AG09319 (cell line): ENCODE data around the gene RAD50.

Source experiments
- DNase-seq: peaks from one replicate; pipeline ENCODE4 v3.0.0-alpha.2; 2010; ENCODE audit warnings: low read depth; ENCODE audit errors: extremely low read depth
- TF ChIP-seq, protein P1 (sequence below): IDR thresholded peaks from 2 replicates; pipeline ENCODE4 v1.5.1; 2011; ENCODE audit warnings: low read depth, mild to moderate bottlenecking, inconsistent platforms, low read length, moderate library complexity

The RAD50 gene

DNA sequence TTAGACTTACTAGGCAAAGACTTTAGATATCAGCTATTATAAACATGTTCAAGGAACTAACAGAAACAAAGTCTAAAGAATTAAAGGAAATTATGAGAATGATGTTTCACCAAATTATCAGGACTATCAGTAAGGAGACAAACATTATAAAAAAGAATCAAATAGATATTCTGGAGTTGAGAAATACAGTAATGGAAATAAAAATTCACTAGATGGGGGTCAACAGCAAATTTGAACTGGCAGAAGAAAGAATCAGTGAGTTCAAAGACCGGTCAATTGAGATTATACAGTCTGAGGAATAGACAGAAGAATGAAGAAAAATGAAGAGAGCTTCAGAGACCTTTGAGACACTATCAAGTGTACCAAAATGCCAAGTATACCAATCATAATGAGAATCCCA lies 91.6 kb downstream of the RAD50 start:
- DNase-seq: no peak
- TF ChIP-seq, protein P1, sequence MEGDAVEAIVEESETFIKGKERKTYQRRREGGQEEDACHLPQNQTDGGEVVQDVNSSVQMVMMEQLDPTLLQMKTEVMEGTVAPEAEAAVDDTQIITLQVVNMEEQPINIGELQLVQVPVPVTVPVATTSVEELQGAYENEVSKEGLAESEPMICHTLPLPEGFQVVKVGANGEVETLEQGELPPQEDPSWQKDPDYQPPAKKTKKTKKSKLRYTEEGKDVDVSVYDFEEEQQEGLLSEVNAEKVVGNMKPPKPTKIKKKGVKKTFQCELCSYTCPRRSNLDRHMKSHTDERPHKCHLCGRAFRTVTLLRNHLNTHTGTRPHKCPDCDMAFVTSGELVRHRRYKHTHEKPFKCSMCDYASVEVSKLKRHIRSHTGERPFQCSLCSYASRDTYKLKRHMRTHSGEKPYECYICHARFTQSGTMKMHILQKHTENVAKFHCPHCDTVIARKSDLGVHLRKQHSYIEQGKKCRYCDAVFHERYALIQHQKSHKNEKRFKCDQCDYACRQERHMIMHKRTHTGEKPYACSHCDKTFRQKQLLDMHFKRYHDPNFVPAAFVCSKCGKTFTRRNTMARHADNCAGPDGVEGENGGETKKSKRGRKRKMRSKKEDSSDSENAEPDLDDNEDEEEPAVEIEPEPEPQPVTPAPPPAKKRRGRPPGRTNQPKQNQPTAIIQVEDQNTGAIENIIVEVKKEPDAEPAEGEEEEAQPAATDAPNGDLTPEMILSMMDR: no peak

DNA sequence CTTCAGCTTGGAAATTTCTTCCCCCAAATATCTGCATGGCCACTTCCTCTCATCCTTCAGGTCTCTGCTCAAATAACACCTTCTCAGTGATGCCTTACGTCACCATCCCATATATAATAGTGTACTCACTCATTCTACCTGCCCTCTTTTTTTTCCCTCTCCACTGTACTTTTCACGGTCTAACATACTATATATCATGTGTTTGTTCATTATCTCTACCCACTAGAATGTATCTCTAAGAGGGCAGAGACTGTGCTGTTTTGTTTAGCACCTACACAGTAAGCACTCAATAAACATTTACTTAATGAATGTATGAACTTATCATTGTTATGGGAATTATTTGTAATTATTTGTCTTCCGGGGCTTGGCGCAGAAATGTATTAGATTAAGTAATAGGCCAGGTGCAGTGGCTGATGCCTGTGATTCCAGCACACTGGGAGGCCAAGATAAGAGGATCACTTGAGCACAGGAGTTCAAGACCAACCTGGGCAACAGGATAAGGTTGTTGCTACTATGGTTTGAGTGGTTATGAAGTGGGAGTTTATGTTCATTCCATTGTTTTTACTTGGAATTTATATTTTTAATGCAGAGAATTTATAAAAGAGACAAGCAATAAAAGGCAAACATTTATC lies 95.2 kb downstream of the RAD50 start:
- no peak for DNase-seq
- TF ChIP-seq, protein P1: no peak

DNA sequence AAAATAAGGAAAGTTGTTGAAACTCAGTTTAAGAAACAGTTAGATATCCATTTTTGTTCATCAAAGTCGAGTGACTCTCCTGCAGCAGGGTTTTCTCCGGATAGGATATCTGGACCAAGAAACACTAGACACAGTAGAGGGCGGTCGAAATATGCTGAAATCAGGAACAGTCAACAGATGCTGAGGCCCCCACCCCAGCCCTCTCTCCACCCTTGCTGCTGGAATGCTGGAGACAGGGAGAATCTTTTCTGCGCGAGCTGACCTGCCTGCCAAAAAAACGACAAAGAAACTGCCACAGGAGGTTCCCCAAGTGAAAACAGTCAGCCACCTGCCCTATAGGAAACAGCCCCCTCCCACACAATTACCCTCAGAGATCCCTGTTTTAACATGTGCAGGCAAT lies 96.9 kb downstream of the RAD50 start:
- DNase-seq: no peak
- TF ChIP-seq, protein P1: no peak; the same call in 1 of the 2 replicates

DNA sequence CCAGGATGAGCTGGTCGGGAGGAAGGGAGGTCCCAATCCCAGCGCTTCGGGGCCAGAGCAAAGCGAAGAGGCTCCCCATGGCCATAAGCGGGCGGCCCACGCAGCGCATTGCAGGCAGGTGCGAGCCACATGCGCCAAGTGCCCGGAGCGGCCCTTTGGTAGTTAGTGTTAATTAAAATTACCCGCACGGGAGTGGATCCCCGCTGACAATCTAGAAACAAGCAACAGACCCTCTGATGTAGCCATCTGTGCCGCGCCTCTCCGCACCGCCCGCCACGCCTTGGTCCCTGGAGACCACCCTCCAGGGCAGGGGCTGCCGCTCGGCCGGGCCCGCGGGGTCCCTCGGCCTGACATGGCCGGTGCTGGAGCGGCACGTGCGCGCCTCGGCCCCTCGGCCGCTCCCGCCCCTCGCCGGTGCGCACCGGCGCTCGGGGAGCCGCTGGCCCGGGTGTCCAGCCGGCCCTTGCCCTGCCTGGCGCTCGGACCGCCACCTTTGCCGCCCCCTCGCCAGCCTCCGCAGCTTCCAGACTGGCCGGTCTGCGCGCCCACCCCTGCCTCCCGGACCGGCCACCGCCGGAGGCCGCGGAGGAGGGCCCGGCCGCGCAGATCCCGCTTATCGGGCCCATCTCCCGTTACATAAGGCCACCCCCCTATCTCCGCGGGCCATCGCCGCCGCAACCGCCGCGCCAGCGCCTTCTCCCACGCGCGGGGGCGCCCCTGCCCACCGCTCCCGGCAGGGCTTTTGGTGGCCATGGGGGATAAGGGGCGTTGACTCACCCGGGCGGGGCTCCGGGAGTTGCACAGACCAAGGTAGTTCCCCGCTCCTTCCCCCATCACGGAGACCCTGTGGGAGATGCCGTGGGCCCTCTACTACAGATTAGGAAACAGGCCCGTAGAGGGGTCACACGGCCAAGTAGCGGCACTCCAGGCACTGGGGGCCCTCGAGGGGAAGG lies 99.3 kb downstream of the RAD50 start:
- no peak for DNase-seq
- TF ChIP-seq, protein P1: peak; percentile 19

DNA sequence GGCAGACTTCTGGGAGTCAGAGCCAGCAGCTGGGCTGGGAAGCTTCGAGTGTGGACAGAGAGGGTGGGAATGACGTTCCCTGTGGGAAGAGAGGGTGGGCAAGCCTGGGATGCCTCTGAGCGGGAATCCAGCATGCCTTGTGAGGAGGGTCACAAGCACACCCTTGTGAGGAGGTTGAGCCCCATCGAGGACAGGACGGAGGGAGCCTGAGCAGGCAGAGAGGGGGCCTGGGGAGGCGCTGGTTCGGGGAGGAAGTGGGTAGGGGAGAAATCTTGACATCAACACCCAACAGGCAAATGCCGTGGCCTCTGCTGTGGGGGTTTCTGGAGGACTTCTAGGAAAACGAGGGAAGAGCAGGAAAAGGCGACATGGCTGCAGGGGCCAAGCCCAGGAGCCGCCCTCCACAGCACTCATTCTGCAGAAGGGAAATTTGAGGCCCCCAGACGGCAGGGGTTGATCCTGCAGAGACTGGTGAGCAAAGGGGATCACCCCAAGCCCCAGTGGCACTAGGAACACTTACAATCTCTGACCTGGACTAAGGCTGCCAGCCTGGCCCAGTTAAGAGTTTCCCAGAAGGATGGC lies 100.1 kb downstream of the RAD50 start:
- DNase-seq: no peak
- TF ChIP-seq, protein P1: no peak

DNA sequence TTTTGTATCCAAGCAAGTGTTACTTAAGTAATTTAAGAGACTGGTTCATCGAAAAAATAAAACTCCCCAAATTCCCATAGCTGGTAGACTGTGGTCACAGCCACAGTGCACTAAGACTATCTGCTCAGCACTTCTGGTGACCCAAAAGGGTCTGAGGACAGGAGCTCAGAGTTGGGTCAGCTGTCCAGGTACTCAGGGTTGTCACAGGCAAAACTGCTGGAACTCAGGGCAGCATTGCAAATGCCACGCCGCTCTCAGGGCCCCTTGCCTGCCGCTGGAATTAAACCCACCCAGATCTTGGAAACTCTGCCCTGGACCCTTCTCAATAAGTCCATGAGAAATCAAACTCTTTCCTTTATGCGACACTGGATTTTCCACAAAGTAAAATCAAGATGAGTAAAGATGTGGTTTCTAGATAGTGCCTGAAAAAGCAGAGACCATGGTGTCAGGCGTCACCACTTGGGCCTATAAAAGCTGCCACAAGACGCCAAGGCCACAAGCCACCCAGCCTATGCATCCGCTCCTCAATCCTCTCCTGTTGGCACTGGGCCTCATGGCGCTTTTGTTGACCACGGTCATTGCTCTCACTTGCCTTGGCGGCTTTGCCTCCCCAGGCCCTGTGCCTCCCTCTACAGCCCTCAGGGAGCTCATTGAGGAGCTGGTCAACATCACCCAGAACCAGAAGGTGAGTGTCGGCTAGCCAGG lies 101.1 kb downstream of the RAD50 start, which contains the start of gene IL13:
TSS of gene IL13 (plus strand) at position 498 of the 705 bp plus-strand sequence. CDS start at position 512, 14 bp downstream.
- TF ChIP-seq, protein P1: no peak
- DNase-seq: no peak
